A549 (cell line): Measurements from ENCODE around the gene GDF7. TPM values are rescaled to one million over a fixed set of nuclear protein-coding genes. Genes with fewer than 3 reads are reported as not detected.

Experiments used
- ATAC-seq, 2 experiments: fragments of 200-7000 bp in 1 of 2; fragments of >200 bp in 1 of 2; cut with Nextera tagmentation in 1 of 2; cut with Tn5 transposase in 1 of 2; 3 replicates each; pipeline versions ENCODE4 v1.8.0 to v1.9.1; 2018 to 2020; ENCODE audit warnings: mild to moderate bottlenecking in 1 of 2, moderate library complexity in 1 of 2
- CTCF ChIA-PET: fragments of 300-600 bp; sonication (Branson Sonifier 250); formaldehyde crosslinking; extraction: SDS; loops from one replicate; lab custom pipeline; 2021; ENCODE audit warnings: antibody characterized with exemption, inconsistent platforms; lab: Yijun Ruan, JAX
- POLR2A ChIA-PET: fragments of 350-600 bp; formaldehyde crosslinking; extraction: SDS; loops from one replicate; lab custom pipeline; 2021; ENCODE audit warnings: antibody characterized with exemption, inconsistent platforms; lab: Yijun Ruan, JAX
- DNase-seq, 2 experiments: peaks; one replicate each; pipeline versions ENCODE4 v3.0.0 to v3.0.0-alpha.2; 2011 to 2016; ENCODE audit warnings: low read depth in 1 of 2, low spot score in 1 of 2
- FAIRE-seq: peaks from 2 replicates; lab custom pipeline; 2011; peaks lifted over from hg19 to GRCh38; lab: Jason Lieb, UNC
- H3K27ac ChIP-seq, 2 experiments: fragments of >200 bp; sonication (Bioruptor Twin); formaldehyde crosslinking; 3 replicates each; pipeline ENCODE4 v1.5.1; 2016 to 2017
- H3K4me1 ChIP-seq: fragments of >200 bp; sonication (Bioruptor Twin); formaldehyde crosslinking; 3 replicates; pipeline ENCODE4 v1.6.1; 2016
- H3K4me2 ChIP-seq: fragments of >200 bp; sonication (Bioruptor Twin); formaldehyde crosslinking; 3 replicates; pipeline ENCODE4 v1.6.1; 2016
- H3K4me3 ChIP-seq: fragments of >200 bp; sonication (Bioruptor Twin); formaldehyde crosslinking; 3 replicates; pipeline ENCODE4 v1.5.1; 2016
- H3K9me3 ChIP-seq: fragments of >200 bp; sonication (Bioruptor Twin); formaldehyde crosslinking; 3 replicates; pipeline ENCODE4 v1.6.1; 2016
- CBX2 ChIP-seq: fragments of 200-600 bp; sonication (generic); IDR thresholded peaks from 2 replicates; pipeline ENCODE4 v1.6.1; 2016; ENCODE audit warnings: low read depth, mild to moderate bottlenecking, borderline replicate concordance
- CHD2 ChIP-seq: fragments of 150-350 bp; IDR thresholded peaks from 2 replicates; pipeline ENCODE4 v1.6.1; 2014; ENCODE audit warnings: low read length; ENCODE audit not compliant: partially characterized antibody
- EHMT2 ChIP-seq: fragments of 200-600 bp; sonication (generic); IDR thresholded peaks from 2 replicates; pipeline ENCODE4 v1.6.1; 2016; ENCODE audit warnings: antibody characterized with exemption, low read depth, mild to moderate bottlenecking, moderate library complexity
- ELK1 ChIP-seq: fragments of 150-350 bp; IDR thresholded peaks from 2 replicates; pipeline ENCODE4 v1.6.1; 2014; ENCODE audit warnings: low read depth, mild to moderate bottlenecking, low read length
- ESRRA ChIP-seq: fragments of 150-350 bp; IDR thresholded peaks from 2 replicates; pipeline ENCODE4 v1.6.1; 2014; ENCODE audit warnings: mild to moderate bottlenecking, low read length, borderline replicate concordance
- GATA3 ChIP-seq: IDR thresholded peaks from 2 replicates; pipeline ENCODE4 v1.6.1; 2012; ENCODE audit warnings: borderline replicate concordance
- HEYL ChIP-seq: fragments of 250-450 bp; sonication (Bioruptor Pico); IDR thresholded peaks from 2 replicates; pipeline ENCODE4 v1.8.0; 2021; ENCODE audit warnings: mild to moderate bottlenecking, moderate library complexity
- HOXA7 ChIP-seq: fragments of 250-450 bp; sonication (Bioruptor Pico); IDR thresholded peaks from 2 replicates; pipeline ENCODE4 v1.5.0; 2020; ENCODE audit warnings: mild to moderate bottlenecking, moderate library complexity
- HOXB13 ChIP-seq: fragments of 250-450 bp; sonication (Bioruptor Pico); IDR thresholded peaks from 2 replicates; pipeline ENCODE4 v1.5.0; 2020; ENCODE audit warnings: low read depth, mild to moderate bottlenecking, moderate library complexity
- HOXB5 ChIP-seq: fragments of 250-450 bp; sonication (Bioruptor Pico); IDR thresholded peaks from 2 replicates; pipeline ENCODE4 v1.5.0; 2020; ENCODE audit warnings: mild to moderate bottlenecking, moderate library complexity
- MAFK ChIP-seq: fragments of 450-650 bp; IDR thresholded peaks from 2 replicates; pipeline ENCODE4 v1.6.1; 2014; ENCODE audit not compliant: partially characterized antibody
- MAX ChIP-seq: IDR thresholded peaks from 2 replicates; pipeline ENCODE4 v1.6.1; 2012
- MAZ ChIP-seq: fragments of 150-350 bp; IDR thresholded peaks from 2 replicates; pipeline ENCODE4 v1.6.1; 2014; ENCODE audit warnings: antibody characterized with exemption, low read depth, low read length, borderline replicate concordance
- NPAS2 ChIP-seq: fragments of 250-450 bp; sonication (Bioruptor Pico); IDR thresholded peaks from 2 replicates; pipeline ENCODE4 v1.8.0; 2022; ENCODE audit warnings: mild to moderate bottlenecking, moderate library complexity, borderline replicate concordance
- RARB ChIP-seq: fragments of 250-450 bp; sonication (Bioruptor Pico); IDR thresholded peaks from 2 replicates; pipeline ENCODE4 v1.8.0; 2021; ENCODE audit warnings: mild to moderate bottlenecking, moderate library complexity
- RCOR1 ChIP-seq: fragments of 150-350 bp; IDR thresholded peaks from 2 replicates; pipeline ENCODE4 v1.6.1; 2014; ENCODE audit warnings: antibody characterized with exemption, low read length, low read depth
- RFX5 ChIP-seq: fragments of 450-650 bp; IDR thresholded peaks from 2 replicates; pipeline ENCODE4 v1.7.1; 2014; ENCODE audit warnings: antibody characterized with exemption, mild to moderate bottlenecking, moderate library complexity
- USF2 ChIP-seq: fragments of 450-650 bp; IDR thresholded peaks from 2 replicates; pipeline ENCODE4 v1.6.1; 2014; ENCODE audit warnings: antibody characterized with exemption
- ZC3H11A ChIP-seq: fragments of 450-650 bp; IDR thresholded peaks from 2 replicates; pipeline ENCODE4 v1.6.1; 2014; ENCODE audit warnings: antibody characterized with exemption, mild to moderate bottlenecking
- ZNF302 ChIP-seq: fragments of 250-450 bp; sonication (Bioruptor Pico); IDR thresholded peaks from 2 replicates; pipeline ENCODE4 v1.9.0; 2021; ENCODE audit warnings: inconsistent platforms, mild to moderate bottlenecking, moderate library complexity
- WGBS: methylation state at CpG from one replicate; pipeline ENCODE4 v1.1.6; 2017; ENCODE audit errors: missing lambda C conversion rate; 5-methylcytosine and 5-hydroxymethylcytosine counted together
- polyA plus RNA-seq, 4 experiments: library from polyadenylated mRNA; depleted of rRNA in 3 of 4; stranded (reverse); fragments of >200 nt; fragmentation: RNase III in 1 of 4; extraction: RNeasy Plus Mini Kit Qiagen cat#74134 plus additional on column Dnase treatment in 1 of 4; gene quantifications; 2 replicates in 3 of 4; 3 replicates in 1 of 4; pipeline ENCODE4 v1.2.3, GENCODE V29; 2011 to 2017
- TF ChIP-seq, protein P1 (sequence below): fragments of 250-450 bp; sonication (Bioruptor Pico); IDR thresholded peaks from 2 replicates; pipeline ENCODE4 v1.5.0; 2021; ENCODE audit warnings: mild to moderate bottlenecking, moderate library complexity, borderline replicate concordance
- TF ChIP-seq, protein P2 (sequence below): fragments of 200-600 bp; sonication (generic); IDR thresholded peaks from 2 replicates; pipeline ENCODE4 v1.6.1; 2016; ENCODE audit warnings: antibody characterized with exemption, mild to moderate bottlenecking, moderate library complexity

Gene GDF7
- polyA plus RNA-seq, 2 of the 4 experiments (the other 2 are of a cell fraction): 0.03 to 0.05 TPM

- no peak for TF ChIP-seq USF2
- TF ChIP-seq, protein P1, sequence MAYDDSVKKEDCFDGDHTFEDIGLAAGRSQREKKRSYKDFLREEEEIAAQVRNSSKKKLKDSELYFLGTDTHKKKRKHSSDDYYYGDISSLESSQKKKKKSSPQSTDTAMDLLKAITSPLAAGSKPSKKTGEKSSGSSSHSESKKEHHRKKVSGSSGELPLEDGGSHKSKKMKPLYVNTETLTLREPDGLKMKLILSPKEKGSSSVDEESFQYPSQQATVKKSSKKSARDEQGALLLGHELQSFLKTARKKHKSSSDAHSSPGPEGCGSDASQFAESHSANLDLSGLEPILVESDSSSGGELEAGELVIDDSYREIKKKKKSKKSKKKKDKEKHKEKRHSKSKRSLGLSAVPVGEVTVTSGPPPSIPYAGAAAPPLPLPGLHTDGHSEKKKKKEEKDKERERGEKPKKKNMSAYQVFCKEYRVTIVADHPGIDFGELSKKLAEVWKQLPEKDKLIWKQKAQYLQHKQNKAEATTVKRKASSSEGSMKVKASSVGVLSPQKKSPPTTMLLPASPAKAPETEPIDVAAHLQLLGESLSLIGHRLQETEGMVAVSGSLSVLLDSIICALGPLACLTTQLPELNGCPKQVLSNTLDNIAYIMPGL (CRISPR knock-in tag): no peak
- TF ChIP-seq EHMT2: no peak
Observed at GRCh38 chr2:20722592-20723240, 55.8 kb downstream of the GDF7 start (continued).

GRCh38 chr2:20723543-20723942, 56.6 kb downstream of the GDF7 start:
- no peaks in the 10 kb centered on the region for H3K9me3 ChIP-seq
- no peak overlapping the region for H3K27ac ChIP-seq
- no peak overlapping the region for H3K4me2 ChIP-seq
- no peak for FAIRE-seq
- no peak overlapping the region for H3K4me3 ChIP-seq
- no peak for TF ChIP-seq CBX2
- no peak for TF ChIP-seq NPAS2 (CRISPR knock-in tag)
- TF ChIP-seq HOXA7 (CRISPR knock-in tag): no peak
- TF ChIP-seq ZC3H11A: no peak
- TF ChIP-seq ESRRA: no peak
- TF ChIP-seq ZNF302 (CRISPR knock-in tag): no peak
- TF ChIP-seq RFX5: no peak
- DNase-seq: no peak
- no peak for ATAC-seq
- CTCF ChIA-PET: interaction anchor here (1.0 to 1.1 kb wide), 2 partner anchors 26 to 240 kb away, joined by 3 read pairs; no protein-coding TSS in a partner anchor
- peaks cover 10% of the 10 kb centered on the region; the same call in 2 of the 3 replicates for H3K4me1 ChIP-seq
- POLR2A ChIA-PET: no interaction called here

DNA sequence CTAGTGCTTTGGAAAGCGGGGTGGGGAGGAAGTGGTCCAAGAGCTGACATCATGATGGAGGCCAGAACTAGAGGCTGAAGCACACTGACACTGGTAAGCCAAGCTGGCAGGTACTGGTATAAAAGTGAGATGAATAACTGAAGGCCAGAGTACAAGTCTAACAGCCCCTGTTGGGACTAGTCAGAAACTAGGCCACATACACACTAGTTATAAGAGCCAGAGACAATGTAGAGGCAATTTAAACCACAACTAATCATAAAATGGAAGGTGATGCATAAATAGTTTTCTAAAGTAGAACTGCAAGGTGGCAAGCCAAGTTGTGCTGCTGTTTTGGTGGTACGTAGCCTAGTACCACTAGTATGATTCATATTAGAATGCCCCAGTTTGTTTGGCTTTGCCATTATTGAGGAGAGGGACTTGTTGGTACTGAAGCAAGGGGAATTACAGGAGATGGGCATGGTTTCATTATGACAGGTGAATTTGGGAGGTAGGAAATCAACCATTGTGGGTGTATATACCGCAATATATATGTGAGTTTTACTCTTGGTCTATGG, 57.6 kb downstream of the GDF7 start:
- no peak overlapping the region for H3K4me2 ChIP-seq
- TF ChIP-seq RCOR1: no peak
- ChIA-PET POLR2A (no interaction called here), CTCF (interaction anchor here (0.9 to 1.1 kb wide), 3 partner anchors 17 to 239 kb away, joined by 3 read pairs; no protein-coding TSS in a partner anchor)
- peaks cover 14% of the 10 kb centered on the region; the same call in 2 of the 3 replicates for H3K4me1 ChIP-seq
- no peak overlapping the region for H3K27ac ChIP-seq
- ATAC-seq (no peak), FAIRE-seq (no peak), DNase-seq (no peak)
- no peaks in the 10 kb centered on the region for H3K9me3 ChIP-seq
- WGBS: 95% methylated on average over 3 of the region's 3 CpGs
- H3K4me3 ChIP-seq: no peak overlapping the region

GRCh38 chr2:20725782-20726181, 58.8 kb downstream of the GDF7 start:
- Histone ChIP-seq H3K4me3 (no peak overlapping the region), H3K4me1 (peaks cover 21% of the 10 kb centered on the region; the same call in 2 of the 3 replicates), H3K27ac (no peak overlapping the region), H3K9me3 (no peaks in the 10 kb centered on the region), H3K4me2 (no peak overlapping the region)
- ChIA-PET CTCF (interaction anchor here (0.9 to 1.1 kb wide), 2 partner anchors 18 to 64 kb away, joined by 3 read pairs; no protein-coding TSS in a partner anchor), POLR2A (no interaction called here)
- ATAC-seq: no peak
- FAIRE-seq: no peak
- 89% methylated on average over 2 of the region's 2 CpGs for WGBS
- no peak for TF ChIP-seq GATA3
- no peak for TF ChIP-seq MAZ
- no peak for TF ChIP-seq HOXB13 (CRISPR knock-in tag)
- no peak for TF ChIP-seq CHD2
- no peak for TF ChIP-seq HEYL (CRISPR knock-in tag)
- no peak for TF ChIP-seq HOXB5 (CRISPR knock-in tag)
- no peak for TF ChIP-seq RARB (CRISPR knock-in tag)
- TF ChIP-seq, protein P2, sequence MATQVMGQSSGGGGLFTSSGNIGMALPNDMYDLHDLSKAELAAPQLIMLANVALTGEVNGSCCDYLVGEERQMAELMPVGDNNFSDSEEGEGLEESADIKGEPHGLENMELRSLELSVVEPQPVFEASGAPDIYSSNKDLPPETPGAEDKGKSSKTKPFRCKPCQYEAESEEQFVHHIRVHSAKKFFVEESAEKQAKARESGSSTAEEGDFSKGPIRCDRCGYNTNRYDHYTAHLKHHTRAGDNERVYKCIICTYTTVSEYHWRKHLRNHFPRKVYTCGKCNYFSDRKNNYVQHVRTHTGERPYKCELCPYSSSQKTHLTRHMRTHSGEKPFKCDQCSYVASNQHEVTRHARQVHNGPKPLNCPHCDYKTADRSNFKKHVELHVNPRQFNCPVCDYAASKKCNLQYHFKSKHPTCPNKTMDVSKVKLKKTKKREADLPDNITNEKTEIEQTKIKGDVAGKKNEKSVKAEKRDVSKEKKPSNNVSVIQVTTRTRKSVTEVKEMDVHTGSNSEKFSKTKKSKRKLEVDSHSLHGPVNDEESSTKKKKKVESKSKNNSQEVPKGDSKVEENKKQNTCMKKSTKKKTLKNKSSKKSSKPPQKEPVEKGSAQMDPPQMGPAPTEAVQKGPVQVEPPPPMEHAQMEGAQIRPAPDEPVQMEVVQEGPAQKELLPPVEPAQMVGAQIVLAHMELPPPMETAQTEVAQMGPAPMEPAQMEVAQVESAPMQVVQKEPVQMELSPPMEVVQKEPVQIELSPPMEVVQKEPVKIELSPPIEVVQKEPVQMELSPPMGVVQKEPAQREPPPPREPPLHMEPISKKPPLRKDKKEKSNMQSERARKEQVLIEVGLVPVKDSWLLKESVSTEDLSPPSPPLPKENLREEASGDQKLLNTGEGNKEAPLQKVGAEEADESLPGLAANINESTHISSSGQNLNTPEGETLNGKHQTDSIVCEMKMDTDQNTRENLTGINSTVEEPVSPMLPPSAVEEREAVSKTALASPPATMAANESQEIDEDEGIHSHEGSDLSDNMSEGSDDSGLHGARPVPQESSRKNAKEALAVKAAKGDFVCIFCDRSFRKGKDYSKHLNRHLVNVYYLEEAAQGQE: no peak
- no peak for TF ChIP-seq MAFK
- TF ChIP-seq ELK1: no peak
- TF ChIP-seq MAX: no peak
- DNase-seq: no peak
